ENCODE results near the gene ZFP82. TPM values are rescaled to one million over a fixed set of nuclear protein-coding genes. Genes with fewer than 3 reads are reported as not detected.

The ZFP82 gene
- total and polyA plus RNA-seq, 2 experiments from 2014 or later = 4.3 to 7.4 TPM

DNA sequence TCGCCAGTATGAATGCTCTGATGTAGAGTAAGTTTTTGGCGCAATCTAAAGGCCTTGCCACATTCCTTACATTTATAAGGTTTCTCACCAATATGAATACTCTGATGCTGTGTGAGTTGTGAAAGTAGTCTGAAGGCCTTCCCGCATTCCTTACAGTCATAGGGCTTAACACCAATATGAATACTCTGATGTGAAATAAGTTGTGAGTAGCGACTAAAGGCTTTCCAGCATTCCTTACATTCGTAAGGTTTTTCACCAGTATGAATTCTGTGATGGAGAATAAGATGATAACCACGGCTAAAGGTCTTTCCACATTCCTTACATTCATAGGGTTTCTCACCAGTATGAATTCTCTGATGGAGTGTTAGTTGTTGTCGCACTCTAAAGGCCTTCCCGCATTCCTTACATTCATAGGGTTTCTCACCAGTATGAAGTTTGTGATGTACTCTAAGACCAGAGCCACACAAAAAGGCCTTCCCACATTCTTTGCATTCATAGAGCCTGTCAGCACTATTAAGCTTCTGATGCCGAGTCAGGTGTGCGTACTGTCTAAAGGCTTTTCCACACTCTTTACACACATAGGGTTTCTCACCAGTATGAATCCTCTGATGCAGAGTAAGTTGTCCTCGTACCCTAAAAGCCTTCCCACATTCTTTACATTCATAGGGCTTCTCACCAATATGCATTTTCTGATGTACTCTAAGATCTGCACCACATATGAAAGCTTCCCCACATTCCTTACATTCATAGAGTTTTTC lies 25.3 kb downstream of the ZFP82 start:
- 98% methylated on average over 11 of the region's 11 CpGs for WGBS (ENCODE audit: low lambda C conversion rate, missing lambda C conversion rate)
- Histone ChIP-seq H3K4me1 (ENCODE audit: insufficient read depth) (no peaks in the 10 kb centered on the region), H4K20me1 (ENCODE audit: insufficient read depth, poor library complexity, severe bottlenecking) (no peaks in the 10 kb centered on the region), H3K9me2 (replicated peaks; ENCODE audit: insufficient read depth) (no peaks in the 10 kb centered on the region), H2AFZ (no peak overlapping the region), H3K4me3 (no peak overlapping the region), H3K27me3 (no peaks in the 10 kb centered on the region), H3K27ac (no peak overlapping the region), H3K4me2 (no peak overlapping the region), H3K9me3 (ENCODE audit: low read depth) (peaks cover 51% of the 10 kb centered on the region), H3K36me3 (replicated peaks; ENCODE audit: insufficient read depth, low read depth) (peaks cover 22% of the 10 kb centered on the region), H3K79me2 (no peaks in the 10 kb centered on the region)
- TF ChIP-seq CTCF (IDR thresholded peaks at IDR 0.05; ENCODE audit: poor library complexity) = no peak
- TF ChIP-seq EZH2phosphoT487 (IDR thresholded peaks at IDR 0.05; ENCODE audit: low read depth, severe bottlenecking, unreplicated experiment) = no peak
- no peak for TF ChIP-seq EZH2 (IDR thresholded peaks at IDR 0.05; ENCODE audit: borderline replicate concordance)
- DNase-seq (ENCODE audit: low spot score) = no peak

DNA sequence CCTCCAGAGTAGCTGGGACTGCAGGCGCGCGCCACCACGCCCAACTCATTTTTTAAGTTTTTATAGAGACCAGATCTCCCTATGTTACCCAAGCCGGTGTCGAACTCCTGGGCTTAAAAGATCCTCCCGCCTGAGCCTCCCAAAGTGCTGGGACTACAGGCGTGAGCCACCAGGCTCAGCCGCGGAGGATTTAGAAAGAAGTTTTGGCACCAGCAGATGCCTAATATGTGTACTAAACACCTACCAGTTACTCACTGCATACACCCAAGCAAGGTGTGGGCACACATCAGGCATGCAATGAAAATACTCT lies 39.0 kb downstream of the ZFP82 start:
- Histone ChIP-seq H3K36me3 (replicated peaks; ENCODE audit: insufficient read depth, low read depth) (no peaks in the 10 kb centered on the region), H3K79me2 (peaks cover 28% of the 10 kb centered on the region), H3K4me2 (peak overlapping the region; percentile 92), H3K9me3 (ENCODE audit: low read depth) (no peaks in the 10 kb centered on the region), H3K4me3 (peak overlapping the region; percentile 59), H3K27ac (peak overlapping the region; percentile 30), H3K9me2 (replicated peaks; ENCODE audit: insufficient read depth) (no peaks in the 10 kb centered on the region), H3K27me3 (no peaks in the 10 kb centered on the region), H4K20me1 (ENCODE audit: insufficient read depth, poor library complexity, severe bottlenecking) (no peaks in the 10 kb centered on the region), H2AFZ (peak overlapping the region; percentile 92), H3K4me1 (ENCODE audit: insufficient read depth) (peaks cover 16% of the 10 kb centered on the region)
- 86% methylated on average over 10 of the region's 10 CpGs for WGBS (ENCODE audit: low lambda C conversion rate, missing lambda C conversion rate)
- no peak for DNase-seq (ENCODE audit: low spot score)
- TF ChIP-seq EZH2 (IDR thresholded peaks at IDR 0.05; ENCODE audit: borderline replicate concordance) = no peak
- no peak for TF ChIP-seq CTCF (IDR thresholded peaks at IDR 0.05; ENCODE audit: poor library complexity)
- no peak for TF ChIP-seq EZH2phosphoT487 (IDR thresholded peaks at IDR 0.05; ENCODE audit: low read depth, severe bottlenecking, unreplicated experiment)

GRCh38 chr19:36378625-36379509 lies 39.6 kb downstream of the ZFP82 start, which contains the start of gene ZFP14:
Gene ZFP14 (minus strand): TSS chr19:36379201. CDS start chr19:36367892, 11,309 bp downstream.
- peak; percentile 96 for DNase-seq (ENCODE audit: low spot score)
- Histone ChIP-seq H3K4me2 (peak within 1 kb of the TSS; percentile 92), H3K36me3 (replicated peaks; ENCODE audit: insufficient read depth, low read depth) (no peaks in the 10 kb centered on the region), H3K9me2 (replicated peaks; ENCODE audit: insufficient read depth) (no peaks in the 10 kb centered on the region), H3K27me3 (no peaks in the 10 kb centered on the region), H4K20me1 (ENCODE audit: insufficient read depth, poor library complexity, severe bottlenecking) (no peaks in the 10 kb centered on the region), H2AFZ (peak within 1 kb of the TSS; percentile 92), H3K27ac (peak within 1 kb of the TSS; percentile 88), H3K4me1 (ENCODE audit: insufficient read depth) (peaks cover 16% of the 10 kb centered on the region), H3K9me3 (ENCODE audit: low read depth) (no peaks in the 10 kb centered on the region), H3K4me3 (peak within 1 kb of the TSS; percentile 59), H3K79me2 (peaks cover 34% of the 10 kb centered on the region)
- WGBS (ENCODE audit: low lambda C conversion rate, missing lambda C conversion rate) = 6% methylated on average over 69 of the region's 69 CpGs
- TF ChIP-seq EZH2 (IDR thresholded peaks at IDR 0.05; ENCODE audit: borderline replicate concordance) (no peak), CTCF (IDR thresholded peaks at IDR 0.05; ENCODE audit: poor library complexity) (peak; percentile 35), EZH2phosphoT487 (IDR thresholded peaks at IDR 0.05; ENCODE audit: low read depth, severe bottlenecking, unreplicated experiment) (no peak)
